Adipose tissue (tissue), 3 donors: Measurements from ENCODE around the gene POU6F2. TPM values are rescaled to one million over a fixed set of nuclear protein-coding genes. Genes with fewer than 3 reads are reported as not detected.
"Not testable (repeated sequence)": the region's sequence is repeated elsewhere in the genome, so short reads cannot be mapped to it uniquely, and the experiment has no call there.

Experiments used
- H3K27ac ChIP-seq: one replicate; pipeline ENCODE4 v1.5.1; 2013; ENCODE audit warnings: low read depth, low read length
- WGBS, 3 donors: extraction: QIAGEN DNeasy Blood & Tissue Kit; methylation state at CpG; one replicate each; pipeline ENCODE4 v1.1.7; 2013; 5-methylcytosine and 5-hydroxymethylcytosine counted together
- polyA plus RNA-seq, 3 donors: library from polyadenylated mRNA; stranded (reverse); fragments of 200-250 nt; gene quantifications; one replicate each; pipeline ENCODE4 v1.2.3, GENCODE V29; 2013
- donor health status: healthy with polysubstance abuse.
- donor health status: Bipolar disorder and iron deficiency.
- donor health status: healthy.

The POU6F2 gene
- polyA plus RNA-seq, 3 donors = 0.16 to 0.64 TPM; not detected in 1

DNA sequence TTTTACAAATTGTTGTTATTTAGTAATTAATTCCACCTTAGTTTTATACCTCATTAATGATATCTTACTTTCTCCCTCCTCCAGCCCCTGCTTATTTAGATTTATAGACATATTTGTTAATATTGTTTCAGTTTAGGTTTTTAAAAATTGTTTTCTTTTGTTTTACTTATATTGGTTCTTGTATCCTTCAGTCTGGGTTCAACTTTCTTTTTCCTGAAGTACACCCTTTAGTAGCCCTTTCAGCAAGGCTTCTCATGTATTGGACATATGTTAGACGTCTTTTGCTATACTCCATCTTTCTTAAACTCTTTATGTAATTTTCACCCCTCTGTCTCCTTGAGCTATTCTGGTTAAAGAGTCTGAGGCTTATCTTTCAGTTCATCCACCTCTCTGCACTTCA lies 12.8 kb upstream of the POU6F2 start:
- no peak overlapping the region for H3K27ac ChIP-seq
- 48 to 78% (median 76%) methylated on average over 1 of the region's 1 CpG for WGBS, 3 donors

- 62 to 73% (median 66%) methylated on average over 4 of the region's 4 CpGs for WGBS, 3 donors
- H3K27ac ChIP-seq = no peak overlapping the region
These were observed 3.9 kb upstream of the POU6F2 start for GRCh38 chr7:38973760-38974159.

DNA sequence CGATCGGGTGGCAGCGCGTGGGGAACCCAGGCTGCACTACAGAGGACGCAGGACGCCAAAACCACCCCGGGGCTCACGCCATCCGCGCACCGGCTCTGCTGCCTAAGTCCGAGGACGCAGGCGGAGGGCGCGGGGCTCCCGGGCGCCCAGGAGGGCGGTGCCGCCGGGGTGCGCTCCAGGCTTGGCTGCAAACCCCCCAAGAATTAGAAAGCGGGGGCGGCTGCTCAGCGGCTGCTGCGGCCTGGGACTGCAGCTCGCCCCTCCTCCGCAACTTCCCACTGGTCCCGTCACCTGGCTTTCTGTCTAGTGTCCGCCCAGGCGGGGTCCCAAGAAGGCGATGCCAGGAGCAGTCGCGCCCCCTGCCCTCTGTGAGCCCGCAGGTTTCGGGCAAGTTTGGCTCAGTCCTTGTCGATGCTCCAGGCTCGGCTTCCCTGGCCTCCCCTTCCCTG lies 1.7 kb upstream of the POU6F2 start:
- no peak overlapping the region for H3K27ac ChIP-seq
- WGBS, 3 donors = 1 to 2% (median 2%) methylated on average over 38 of the region's 38 CpGs

DNA sequence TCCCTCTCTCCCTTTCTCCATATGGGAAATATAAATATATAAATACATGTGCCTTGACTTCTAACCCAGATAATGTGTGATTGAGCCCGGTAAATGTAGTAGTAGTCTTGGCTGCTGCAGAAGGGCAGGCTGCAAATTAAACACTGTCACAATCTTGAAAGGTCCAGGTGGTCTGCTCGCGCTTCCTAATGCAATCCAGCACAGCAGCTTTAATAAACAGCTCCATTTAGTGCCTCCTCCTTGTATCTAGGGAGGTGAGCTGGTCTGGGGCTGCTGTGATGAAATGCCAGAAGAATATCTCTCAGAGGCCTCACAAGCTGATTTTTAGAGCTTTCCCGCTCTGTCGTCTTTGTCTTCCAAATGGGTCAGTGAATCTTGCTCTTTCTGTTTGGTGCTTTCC lies 782 bp downstream of the POU6F2 start:
- no peak overlapping the region for H3K27ac ChIP-seq
- 40 to 55% (median 50%) methylated on average over 5 of the region's 5 CpGs for WGBS, 3 donors

DNA sequence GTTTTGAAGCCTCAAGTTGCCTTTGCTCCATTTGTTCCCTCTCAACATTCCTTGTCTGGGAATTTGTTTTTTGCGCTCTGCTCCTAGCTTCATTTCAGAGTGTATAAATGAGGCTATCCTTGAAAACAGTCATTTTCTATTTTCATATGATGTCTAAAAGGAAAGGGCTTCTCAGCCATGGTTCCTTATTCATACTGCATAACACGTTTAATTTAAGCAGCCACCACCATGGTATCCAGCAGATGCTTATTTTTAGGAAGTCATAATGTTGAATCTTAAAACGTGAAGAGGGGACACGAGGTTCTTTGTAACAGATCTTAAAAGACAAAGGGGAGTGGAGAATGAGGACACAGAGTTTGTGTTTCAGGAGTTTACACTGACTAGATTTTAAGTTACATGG lies 14.5 kb downstream of the POU6F2 start:
- H3K27ac ChIP-seq = no peak overlapping the region
- 71 to 74% (median 73%) methylated on average over 4 of the region's 4 CpGs for WGBS, 3 donors

DNA sequence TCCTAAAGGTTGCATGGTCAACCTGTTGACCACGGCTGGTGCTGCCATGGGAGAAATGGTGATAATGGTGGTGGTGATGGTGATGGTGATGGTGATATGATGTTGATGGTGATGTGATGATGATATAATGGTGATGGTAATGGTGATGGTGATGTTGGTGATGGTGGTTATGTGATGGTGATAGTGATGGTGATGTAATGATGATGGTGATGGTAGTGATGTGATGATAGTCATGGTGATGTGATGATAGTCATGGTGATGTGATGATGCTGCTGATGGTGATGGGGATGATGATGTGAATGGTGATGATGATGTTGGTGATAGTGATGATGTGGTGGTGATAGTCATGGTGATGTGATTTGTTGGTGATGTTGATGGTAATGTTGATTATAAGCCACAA lies 23.9 kb downstream of the POU6F2 start:
- WGBS, 3 donors = 83 to 88% (median 86%) methylated on average over 1 of the region's 1 CpG
- no peak overlapping the region for H3K27ac ChIP-seq

DNA sequence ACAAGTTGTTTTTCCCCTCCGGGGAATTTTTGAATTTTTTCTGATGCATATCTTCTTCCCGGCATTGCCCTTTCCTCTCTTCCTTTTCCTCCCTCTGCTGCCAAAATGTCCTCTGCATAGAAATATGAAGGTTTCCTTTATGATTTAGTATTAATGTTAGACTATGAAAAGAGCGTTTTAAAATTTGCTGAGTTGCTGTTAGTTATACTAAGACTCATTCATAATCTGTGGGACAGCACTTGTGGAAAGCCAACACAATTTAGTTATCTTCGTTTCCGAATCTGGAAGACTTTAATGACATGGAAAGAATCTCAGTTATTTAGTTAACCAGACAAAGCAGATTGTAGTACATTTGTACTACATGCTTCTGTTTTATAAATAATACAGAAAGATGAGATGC lies 25.0 kb downstream of the POU6F2 start:
- 53 to 65% (median 65%) methylated on average over 5 of the region's 5 CpGs for WGBS, 3 donors
- no peak overlapping the region for H3K27ac ChIP-seq

DNA sequence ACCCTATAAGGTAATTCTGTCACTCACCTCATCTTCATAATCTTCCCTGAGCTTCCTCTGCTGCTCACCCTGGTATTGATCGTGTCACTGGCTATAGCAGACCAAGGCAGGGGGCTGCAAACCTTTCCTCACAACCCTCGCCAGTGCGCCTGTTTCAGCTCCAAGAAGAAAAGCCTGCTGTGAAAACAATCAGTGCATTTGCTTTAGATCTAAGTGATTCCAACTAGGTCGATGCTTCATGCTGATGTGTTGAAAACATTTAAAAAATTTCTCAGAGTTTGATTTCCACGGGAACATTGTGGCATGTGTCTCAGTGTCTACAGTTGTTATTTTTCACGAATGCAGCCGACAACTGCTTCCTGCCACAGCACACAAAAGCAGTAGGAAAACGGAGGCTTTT lies 27.3 kb downstream of the POU6F2 start:
- 27 to 50% (median 50%) methylated on average over 8 of the region's 8 CpGs for WGBS, 3 donors
- no peak overlapping the region for H3K27ac ChIP-seq

- no peak overlapping the region for H3K27ac ChIP-seq
- WGBS, 3 donors = 24 to 80% (median 73%) methylated on average over 6 of the region's 6 CpGs
These were observed 27.8 kb downstream of the POU6F2 start for GRCh38 chr7:39005461-39005860.

DNA sequence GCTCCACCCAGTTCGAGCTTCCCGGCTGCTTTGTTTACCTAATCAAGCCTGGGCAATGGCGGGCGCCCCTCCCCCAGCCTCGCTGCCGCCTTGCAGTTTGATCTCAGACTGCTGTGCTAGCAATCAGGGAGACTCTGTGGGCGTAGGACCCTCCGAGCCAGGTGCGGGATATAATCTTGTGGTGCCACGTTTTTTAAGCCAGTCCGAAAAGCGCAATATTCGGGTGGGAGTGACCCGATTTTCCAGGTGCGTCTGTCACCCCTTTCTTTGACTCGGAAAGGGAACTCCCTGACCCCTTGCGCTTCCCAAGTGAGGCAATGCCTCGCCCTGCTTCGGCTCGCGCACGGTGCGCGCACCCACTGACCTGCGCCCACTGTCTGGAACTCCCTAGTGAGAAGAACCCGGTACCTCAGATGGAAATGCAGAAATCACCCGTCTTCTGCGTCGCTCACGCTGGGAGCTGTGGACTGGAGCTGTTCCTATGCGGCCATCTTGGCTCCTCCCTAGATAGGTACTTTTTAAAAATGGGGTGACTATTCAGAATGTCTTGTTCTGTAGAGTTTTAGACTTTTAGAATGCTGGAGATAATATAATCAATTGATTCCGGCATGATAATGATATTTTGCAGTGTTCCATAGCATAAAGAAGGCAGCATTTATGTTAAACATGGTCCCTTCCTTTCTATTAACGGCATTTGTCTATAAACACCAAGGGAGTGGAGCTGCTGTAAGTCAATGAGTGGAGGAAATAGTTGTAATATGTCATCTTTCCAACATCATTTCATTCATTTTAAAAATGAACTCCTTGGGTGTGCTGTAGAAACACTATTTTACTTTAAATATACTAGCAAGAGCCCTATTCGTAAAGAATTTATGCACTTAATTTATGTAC lies 35.6 kb downstream of the POU6F2 start:
- WGBS, 3 donors = 86 to 91% (median 86%) methylated on average over 23 to 26 of the region's 34 CpGs
- not testable (repeated sequence) for H3K27ac ChIP-seq

DNA sequence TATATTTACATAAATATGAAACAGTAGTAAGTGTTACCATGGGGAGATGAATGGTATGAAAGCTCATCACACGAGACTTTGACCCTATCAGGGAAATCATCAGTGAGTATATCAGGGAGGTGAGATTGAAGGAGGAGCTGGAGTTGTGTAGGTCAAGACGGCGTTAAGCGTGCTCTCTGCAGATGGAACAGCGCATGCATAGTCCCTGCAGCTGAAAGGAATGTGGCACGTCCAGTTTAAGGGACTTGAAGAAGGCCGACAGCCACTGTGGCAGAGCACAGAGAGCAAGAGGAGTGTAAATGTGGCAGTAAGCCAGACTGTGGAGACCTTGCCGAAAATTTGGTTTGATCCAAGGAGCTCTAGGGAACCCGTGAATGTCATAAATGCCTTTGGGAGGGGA lies 38.9 kb downstream of the POU6F2 start:
- 26 to 90% (median 81%) methylated on average over 9 of the region's 9 CpGs for WGBS, 3 donors
- H3K27ac ChIP-seq = no peak overlapping the region

- H3K27ac ChIP-seq = no peak overlapping the region
- WGBS, 3 donors = 58 to 64% (median 63%) methylated on average over 6 of the region's 6 CpGs
These were observed 39.7 kb downstream of the POU6F2 start for GRCh38 chr7:39017369-39017915.

- WGBS, 3 donors = 90 to 95% (median 94%) methylated on average over 2 of the region's 2 CpGs
- H3K27ac ChIP-seq = no peak overlapping the region
These were observed 45.1 kb downstream of the POU6F2 start for GRCh38 chr7:39022796-39023195.

DNA sequence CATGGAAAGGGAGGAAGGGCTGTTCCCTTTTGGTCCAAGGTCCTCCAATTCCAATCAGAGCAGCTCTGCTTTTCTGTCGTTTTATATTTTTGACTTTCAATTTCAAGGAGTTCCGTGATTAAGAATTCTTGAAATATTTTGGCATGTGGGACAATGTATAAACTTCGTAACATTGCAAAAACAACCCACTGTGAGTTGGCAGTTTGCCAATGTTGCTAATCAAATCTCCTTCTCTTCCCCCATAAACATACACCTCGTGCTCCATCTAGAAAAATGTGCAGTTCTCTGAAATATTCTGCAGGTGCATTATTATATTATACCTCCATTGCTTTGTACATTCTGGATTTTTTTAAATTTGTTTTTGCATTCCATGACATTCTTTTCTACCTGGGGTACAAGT lies 49.8 kb downstream of the POU6F2 start:
- 38 to 44% (median 44%) methylated on average over 4 of the region's 4 CpGs for WGBS, 3 donors
- H3K27ac ChIP-seq = no peak overlapping the region

- no peak overlapping the region for H3K27ac ChIP-seq
- 66 to 77% (median 74%) methylated on average over 13 of the region's 13 CpGs for WGBS, 3 donors
These were observed 56.3 kb downstream of the POU6F2 start for GRCh38 chr7:39033885-39034624.

- H3K27ac ChIP-seq = no peak overlapping the region
- 59 to 68% (median 60%) methylated on average over 4 of the region's 4 CpGs for WGBS, 3 donors
These were observed 57.4 kb downstream of the POU6F2 start for GRCh38 chr7:39035156-39035555.

DNA sequence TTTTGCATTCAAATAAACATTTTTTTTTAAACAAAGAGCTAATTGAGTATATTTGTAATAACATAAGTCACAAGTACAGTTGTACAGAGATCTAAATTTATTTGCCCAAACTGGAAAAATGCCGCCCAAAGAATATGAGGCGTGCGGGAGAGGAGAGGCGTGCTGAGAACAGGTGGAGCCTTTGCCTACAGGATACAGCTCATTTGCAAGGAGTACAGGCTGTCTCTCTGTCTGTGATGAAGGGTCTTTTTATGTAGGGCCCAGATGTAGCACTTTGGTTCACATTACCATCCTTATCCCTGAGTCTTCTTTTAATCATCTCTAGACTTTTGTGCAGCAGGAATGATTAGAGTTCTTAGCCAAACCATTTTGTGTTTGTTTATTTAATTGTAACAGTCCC lies 58.2 kb downstream of the POU6F2 start:
- no peak overlapping the region for H3K27ac ChIP-seq
- WGBS, 3 donors = 83 to 87% (median 85%) methylated on average over 4 of the region's 4 CpGs

DNA sequence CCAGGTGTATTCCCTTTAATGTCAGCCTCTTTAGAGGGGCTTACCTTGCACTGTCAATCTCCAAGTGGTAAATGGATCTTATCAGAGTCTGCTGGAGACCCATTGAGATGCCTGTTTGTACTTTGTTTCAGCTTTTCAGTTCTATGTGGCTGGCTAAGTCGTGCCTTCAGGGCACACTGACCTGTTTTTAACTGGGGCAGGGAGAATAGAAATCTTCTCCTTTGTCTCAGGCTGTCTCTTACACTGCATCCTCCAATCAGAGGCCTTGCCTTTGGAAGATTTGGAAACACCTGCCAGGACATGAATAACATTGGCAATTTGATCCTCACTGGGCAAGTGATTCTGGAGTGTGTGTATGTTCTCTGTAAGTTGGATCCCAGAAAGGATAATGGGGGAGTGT lies 65.0 kb downstream of the POU6F2 start:
- no peak overlapping the region for H3K27ac ChIP-seq
- WGBS, 3 donors = 54 to 58% (median 54%) methylated on average over 1 of the region's 1 CpG

- H3K27ac ChIP-seq = no peak overlapping the region
- WGBS, 3 donors = 69 to 90% (median 73%) methylated on average over 2 of the region's 2 CpGs
These were observed 65.8 kb downstream of the POU6F2 start for GRCh38 chr7:39043531-39043930.
